Lower leg skin (tissue), 3 donors: ENCODE measurements around the gene TMEM62.

ENCODE experiments used
- CTCF ChIP-seq, 3 donors: fragments of 450-650 bp; IDR thresholded peaks; one replicate each; pipeline ENCODE4 v1.5.1; 2016; ENCODE audit warnings: antibody characterized with exemption in 3 of 3, mild to moderate bottlenecking in 3 of 3, moderate library complexity in 2 of 3
- POLR2A ChIP-seq, 2 donors: fragments of 450-650 bp; IDR thresholded peaks; one replicate each; pipeline ENCODE4 v1.6.1; 2016 to 2017; ENCODE audit warnings: antibody characterized with exemption in 2 of 2, mild to moderate bottlenecking in 1 of 2, moderate library complexity in 1 of 2

DNA sequence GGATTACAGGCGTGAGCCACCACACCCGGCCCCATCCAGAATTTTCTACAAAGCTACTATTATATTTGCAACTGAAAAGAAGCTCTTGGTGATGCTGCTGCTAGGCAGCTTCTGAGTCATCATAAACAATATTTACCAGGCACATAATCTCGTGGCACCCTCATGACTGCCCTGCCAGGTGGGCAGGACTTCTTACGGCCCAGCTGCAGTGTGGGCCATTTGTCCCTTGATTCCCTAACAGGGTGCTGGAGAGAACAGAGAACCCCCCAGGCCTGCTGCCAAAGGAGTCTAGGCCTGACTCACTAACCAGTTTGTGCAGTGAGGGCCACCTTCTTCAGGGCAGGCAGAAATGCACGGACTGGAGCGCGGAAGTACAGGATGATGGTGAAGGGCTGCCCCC is 82.6 kb downstream of the TMEM62 start:
- TF ChIP-seq CTCF (IDR thresholded peaks at IDR 0.05) = no peak
- TF ChIP-seq POLR2A (IDR thresholded peaks at IDR 0.05) = no peak
